Right kidney (tissue), 9 donors: ENCODE measurements around the gene GID8.

Experiments used
- DNase-seq: peaks from one replicate; pipeline ENCODE4 v3.0.0-alpha.2; 2016
- long read RNA-seq, 8 donors: transcript quantifications; one replicate each; lab custom pipeline, GENCODE V29; 2026

GID8 gene
- long read RNA-seq, donor 1, full-length matches to known transcripts, result 41 of 41 reads
- long read RNA-seq, donor 1, partial matches to known transcripts, result 0 of 41 reads
- long read RNA-seq, donor 1, other reads (novel, unspliced or antisense), result 0 of 41 reads
- long read RNA-seq, donor 2, full-length matches to known transcripts, result 18 of 43 reads
- long read RNA-seq, donor 2, partial matches to known transcripts, result 25 of 43 reads
- long read RNA-seq, donor 2, other reads (novel, unspliced or antisense), result 0 of 43 reads
- long read RNA-seq, donor 3, full-length matches to known transcripts, result 19 of 19 reads
- long read RNA-seq, donor 3, partial matches to known transcripts, result 0 of 19 reads
- long read RNA-seq, donor 3, other reads (novel, unspliced or antisense), result 0 of 19 reads
- long read RNA-seq, donor 4, full-length matches to known transcripts, result 31 of 31 reads
- long read RNA-seq, donor 4, partial matches to known transcripts, result 0 of 31 reads
- long read RNA-seq, donor 4, other reads (novel, unspliced or antisense), result 0 of 31 reads
- long read RNA-seq, donor 5, full-length matches to known transcripts, result 23 of 23 reads
- long read RNA-seq, donor 5, partial matches to known transcripts, result 0 of 23 reads
- long read RNA-seq, donor 5, other reads (novel, unspliced or antisense), result 0 of 23 reads
- long read RNA-seq, donor 6, full-length matches to known transcripts, result 26 of 65 reads
- long read RNA-seq, donor 6, partial matches to known transcripts, result 39 of 65 reads
- long read RNA-seq, donor 6, other reads (novel, unspliced or antisense), result 0 of 65 reads
- long read RNA-seq, donor 7, full-length matches to known transcripts, result 42 of 111 reads
- long read RNA-seq, donor 7, partial matches to known transcripts, result 69 of 111 reads
- long read RNA-seq, donor 7, other reads (novel, unspliced or antisense), result 0 of 111 reads
- long read RNA-seq, donor 8, full-length matches to known transcripts, result 28 of 28 reads
- long read RNA-seq, donor 8, partial matches to known transcripts, result 0 of 28 reads
- long read RNA-seq, donor 8, other reads (novel, unspliced or antisense), result 0 of 28 reads

GRCh38 chr20:62938105-62938888, at the start of gene GID8:
TSS of gene GID8 (plus strand) at chr20:62938147. CDS start at chr20:62941503, 3,356 bp downstream.
- DNase-seq, result peak; percentile 75

- DNase-seq, result no peak
Observed at GRCh38 chr20:62888406-62888805, 49.5 kb upstream of the GID8 start.

GRCh38 chr20:62888910-62889309, 49.0 kb upstream of the GID8 start:
- DNase-seq, result no peak

- DNase-seq, result no peak
Observed at GRCh38 chr20:62889411-62889810, 48.5 kb upstream of the GID8 start.

GRCh38 chr20:62889871-62890270, 48.1 kb upstream of the GID8 start:
- DNase-seq, result no peak

- no peak for DNase-seq
Observed at GRCh38 chr20:62890444-62890843, 47.5 kb upstream of the GID8 start.

GRCh38 chr20:62891111-62891510, 46.8 kb upstream of the GID8 start:
- DNase-seq, result no peak

- no peak for DNase-seq
Observed at GRCh38 chr20:62892348-62893304, 45.3 kb upstream of the GID8 start.

GRCh38 chr20:62893700-62894099, 44.2 kb upstream of the GID8 start:
- no peak for DNase-seq

- no peak for DNase-seq
Observed at GRCh38 chr20:62894261-62894660, 43.7 kb upstream of the GID8 start.

GRCh38 chr20:62895539-62895938, 42.4 kb upstream of the GID8 start:
- no peak for DNase-seq

GRCh38 chr20:62896526-62896925, 41.4 kb upstream of the GID8 start:
- DNase-seq, result no peak

- DNase-seq, result no peak
Observed at GRCh38 chr20:62897666-62898065, 40.3 kb upstream of the GID8 start.

- DNase-seq, result no peak
Observed at GRCh38 chr20:62898093-62898964, 39.6 kb upstream of the GID8 start.

GRCh38 chr20:62898970-62899632, 38.8 kb upstream of the GID8 start:
- no peak for DNase-seq

GRCh38 chr20:62899633-62900051, 38.3 kb upstream of the GID8 start:
- no peak for DNase-seq

GRCh38 chr20:62900052-62900691, 37.8 kb upstream of the GID8 start:
- peak; percentile 74 for DNase-seq

GRCh38 chr20:62900692-62901584, 37.0 kb upstream of the GID8 start:
- DNase-seq, result peak; percentile 13
